DND-41 (cell line): ENCODE data around the gene LSM7.

ENCODE experiments used
- ATAC-seq: fragments of 200-7000 bp; cut with Tn5 transposase; 3 replicates; pipeline ENCODE4 v1.9.1; 2021; ENCODE audit warnings: low read depth; ENCODE audit not compliant: insufficient read depth
- DNase-seq: peaks from one replicate; pipeline ENCODE4 v3.0.0-alpha.2; 2020
- H2AFZ ChIP-seq: 2 replicates; pipeline ENCODE4 v1.6.0; 2012; ENCODE audit warnings: low read depth, low read length
- H3K27ac ChIP-seq: 2 replicates; pipeline ENCODE4 v1.5.1; 2012; ENCODE audit warnings: low read length, inconsistent platforms
- H3K27me3 ChIP-seq: fragments of 200-600 bp; sonication (generic); 2 replicates; pipeline ENCODE4 v1.6.0; 2012; ENCODE audit warnings: low read length, mild to moderate bottlenecking, inconsistent platforms; ENCODE audit not compliant: insufficient read depth, poor library complexity
- H3K36me3 ChIP-seq: 2 replicates; pipeline ENCODE4 v1.5.1; 2012; ENCODE audit warnings: low read length, inconsistent platforms; ENCODE audit not compliant: insufficient read depth
- H3K4me1 ChIP-seq: 2 replicates; pipeline ENCODE4 v1.5.1; 2012; ENCODE audit warnings: mild to moderate bottlenecking, low read length; ENCODE audit not compliant: insufficient read depth
- H3K4me2 ChIP-seq: 2 replicates; pipeline ENCODE4 v1.6.0; 2012; ENCODE audit warnings: mild to moderate bottlenecking, moderate library complexity, low read length, inconsistent platforms; ENCODE audit not compliant: insufficient read depth
- H3K4me3 ChIP-seq, 2 experiments: fragments of 200-600 bp in 1 of 2; shearing (Covaris generic) in 1 of 2; 2 replicates each; pipeline ENCODE4 v1.5.1; 2012 to 2016; ENCODE audit warnings: inconsistent platforms in 2 of 2, low read length in 2 of 2, mild to moderate bottlenecking in 2 of 2, low read depth in 1 of 2, moderate library complexity in 1 of 2
- H3K79me2 ChIP-seq: 2 replicates; pipeline ENCODE4 v1.6.0; 2012; ENCODE audit warnings: low read length, inconsistent platforms; ENCODE audit not compliant: insufficient read depth
- H3K9ac ChIP-seq: 2 replicates; pipeline ENCODE4 v1.6.0; 2012; ENCODE audit warnings: low read depth, mild to moderate bottlenecking, inconsistent platforms, low read length, moderate library complexity
- H3K9me3 ChIP-seq: 2 replicates; pipeline ENCODE4 v1.5.1; 2012; ENCODE audit warnings: low read length, moderate library complexity, mild to moderate bottlenecking, inconsistent platforms; ENCODE audit not compliant: insufficient read depth, severe bottlenecking
- H4K20me1 ChIP-seq: 2 replicates; pipeline ENCODE4 v1.6.0; 2012; ENCODE audit warnings: low read length; ENCODE audit not compliant: insufficient read depth
- EZH2 ChIP-seq: IDR thresholded peaks from 3 replicates; pipeline ENCODE4 v1.6.1; 2012; ENCODE audit warnings: borderline replicate concordance, low read depth, mild to moderate bottlenecking, moderate library complexity, low read length, inconsistent platforms; ENCODE audit not compliant: severe bottlenecking
- TF ChIP-seq, protein P1 (sequence below): IDR thresholded peaks from 2 replicates; pipeline ENCODE4 v1.5.1; 2012; ENCODE audit warnings: borderline replicate concordance, low read length, moderate library complexity, mild to moderate bottlenecking; ENCODE audit not compliant: poor library complexity, severe bottlenecking; ENCODE audit errors: extremely low read depth

Gene LSM7

DNA sequence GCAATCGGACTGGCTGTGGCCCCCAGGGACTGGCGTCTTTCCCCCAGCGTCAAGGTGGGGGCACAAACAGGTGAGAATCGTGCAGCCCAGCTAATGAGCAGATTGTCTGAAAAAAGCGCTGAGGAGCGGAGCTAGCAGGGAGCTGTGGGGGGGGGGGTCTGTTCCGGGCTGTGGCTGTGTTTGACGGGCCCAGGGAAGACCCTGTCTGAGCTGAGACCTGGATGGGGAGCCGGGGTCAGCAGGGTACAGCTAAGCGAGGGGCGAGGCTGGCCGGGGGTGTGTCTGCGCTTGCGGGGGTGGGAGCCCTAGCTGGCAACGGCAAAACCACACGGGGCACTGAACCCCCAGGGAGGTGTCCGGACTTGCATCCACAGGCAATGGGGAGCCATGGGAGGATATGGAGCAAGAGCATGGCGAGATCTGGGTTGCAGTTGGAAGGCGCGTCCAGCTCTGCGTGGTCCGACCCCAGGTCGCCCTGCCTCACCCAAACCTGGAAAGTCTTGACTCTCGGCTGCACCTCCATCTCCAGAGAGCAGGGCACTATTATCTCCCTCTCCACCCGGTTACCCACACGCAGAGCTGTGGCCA lies 25.1 kb downstream of the LSM7 start:
- H3K79me2 ChIP-seq, result no peaks in the 10 kb centered on the region
- TF ChIP-seq, protein P1, sequence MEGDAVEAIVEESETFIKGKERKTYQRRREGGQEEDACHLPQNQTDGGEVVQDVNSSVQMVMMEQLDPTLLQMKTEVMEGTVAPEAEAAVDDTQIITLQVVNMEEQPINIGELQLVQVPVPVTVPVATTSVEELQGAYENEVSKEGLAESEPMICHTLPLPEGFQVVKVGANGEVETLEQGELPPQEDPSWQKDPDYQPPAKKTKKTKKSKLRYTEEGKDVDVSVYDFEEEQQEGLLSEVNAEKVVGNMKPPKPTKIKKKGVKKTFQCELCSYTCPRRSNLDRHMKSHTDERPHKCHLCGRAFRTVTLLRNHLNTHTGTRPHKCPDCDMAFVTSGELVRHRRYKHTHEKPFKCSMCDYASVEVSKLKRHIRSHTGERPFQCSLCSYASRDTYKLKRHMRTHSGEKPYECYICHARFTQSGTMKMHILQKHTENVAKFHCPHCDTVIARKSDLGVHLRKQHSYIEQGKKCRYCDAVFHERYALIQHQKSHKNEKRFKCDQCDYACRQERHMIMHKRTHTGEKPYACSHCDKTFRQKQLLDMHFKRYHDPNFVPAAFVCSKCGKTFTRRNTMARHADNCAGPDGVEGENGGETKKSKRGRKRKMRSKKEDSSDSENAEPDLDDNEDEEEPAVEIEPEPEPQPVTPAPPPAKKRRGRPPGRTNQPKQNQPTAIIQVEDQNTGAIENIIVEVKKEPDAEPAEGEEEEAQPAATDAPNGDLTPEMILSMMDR, result no peak
- TF ChIP-seq EZH2, result no peak
- H3K9me3 ChIP-seq, result no peaks in the 10 kb centered on the region
- H3K4me2 ChIP-seq, result no peak overlapping the region
- H3K27ac ChIP-seq, result no peak overlapping the region
- no peak for ATAC-seq
- H3K9ac ChIP-seq, result no peak overlapping the region
- DNase-seq, result no peak
- H4K20me1 ChIP-seq, result no peaks in the 10 kb centered on the region
- H3K4me1 ChIP-seq, result no peaks in the 10 kb centered on the region
- H3K36me3 ChIP-seq, result no peaks in the 10 kb centered on the region
- H3K27me3 ChIP-seq, result no peaks in the 10 kb centered on the region
- no peak overlapping the region for H3K4me3 ChIP-seq
- H2AFZ ChIP-seq, result no peak overlapping the region

DNA sequence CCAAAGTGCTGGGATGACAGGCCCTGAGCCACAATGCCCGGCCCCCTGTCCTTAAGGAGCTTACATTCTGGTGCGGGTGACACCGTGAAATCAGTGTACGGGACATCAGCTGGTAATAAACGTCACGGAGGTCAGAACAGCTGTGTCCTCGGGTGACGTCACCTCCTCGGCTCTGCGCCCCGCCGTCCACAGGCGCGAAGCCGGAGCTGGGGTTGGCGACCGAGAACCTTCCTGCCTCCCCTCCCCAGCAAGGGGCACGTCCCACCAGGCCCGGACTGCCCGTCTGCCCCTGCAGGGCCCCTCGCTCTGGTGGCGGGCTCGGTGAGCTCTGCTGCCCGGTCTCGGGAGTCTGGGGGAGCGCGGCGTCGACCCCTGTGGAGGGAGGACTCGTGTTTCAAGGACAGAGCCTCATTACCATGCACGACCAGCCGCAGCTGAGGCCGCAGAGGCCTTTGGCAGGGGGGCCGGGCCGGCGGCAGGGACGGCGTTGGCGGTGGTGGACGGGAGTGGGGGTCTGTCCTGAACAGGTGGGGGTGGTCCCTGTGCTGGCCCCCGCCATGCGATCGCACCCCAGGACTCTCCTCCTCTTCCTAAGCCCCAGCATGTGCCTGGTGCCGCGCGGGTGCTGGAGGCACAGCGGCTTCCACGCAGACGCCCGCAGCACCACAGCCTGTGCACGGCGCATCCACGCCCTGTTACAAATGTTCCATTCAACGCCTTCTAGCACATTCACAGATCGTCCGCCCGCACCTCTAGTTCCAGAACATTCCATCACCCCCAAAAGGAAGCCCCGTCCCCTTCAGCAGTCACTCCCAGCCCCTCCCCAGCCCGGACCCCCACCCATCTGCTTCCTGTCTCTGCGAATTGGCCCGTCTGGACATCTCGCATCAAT lies 25.8 kb downstream of the LSM7 start:
- DNase-seq (no peak), ATAC-seq (no peak)
- no peaks in the 10 kb centered on the region for H3K9me3 ChIP-seq
- H3K36me3 ChIP-seq, result no peaks in the 10 kb centered on the region
- no peaks in the 10 kb centered on the region for H4K20me1 ChIP-seq
- H3K27me3 ChIP-seq, result no peaks in the 10 kb centered on the region
- no peak overlapping the region for H3K9ac ChIP-seq
- no peaks in the 10 kb centered on the region for H3K79me2 ChIP-seq
- H3K4me1 ChIP-seq, result no peaks in the 10 kb centered on the region
- no peak overlapping the region for H3K4me2 ChIP-seq
- no peak overlapping the region for H3K4me3 ChIP-seq
- TF ChIP-seq, protein P1, result no peak
- no peak for TF ChIP-seq EZH2
- H2AFZ ChIP-seq, result no peak overlapping the region
- H3K27ac ChIP-seq, result no peak overlapping the region

DNA sequence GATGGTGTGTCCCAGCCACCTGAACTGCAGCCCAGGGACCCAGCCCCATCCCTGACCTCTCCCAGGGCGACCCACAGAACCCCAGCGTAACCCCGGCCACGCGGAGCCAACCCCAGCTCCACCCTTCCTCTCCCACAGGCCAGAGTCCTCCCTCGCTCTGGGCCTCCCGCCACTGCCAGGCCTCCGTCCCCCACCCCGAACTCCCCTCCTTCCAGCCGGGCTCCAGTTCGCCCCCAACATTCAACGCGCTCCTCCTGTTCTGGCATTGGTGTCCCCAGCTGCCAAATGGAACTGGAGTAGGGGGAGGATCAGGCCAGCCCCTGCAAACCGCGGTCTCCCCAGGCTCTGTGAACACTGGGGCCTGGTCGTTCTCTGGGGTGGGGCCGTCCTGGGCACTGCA lies 27.9 kb downstream of the LSM7 start:
- DNase-seq (no peak), ATAC-seq (no peak)
- no peak overlapping the region for H3K4me2 ChIP-seq
- H3K27me3 ChIP-seq, result no peaks in the 10 kb centered on the region
- no peak for TF ChIP-seq EZH2
- TF ChIP-seq, protein P1, result no peak
- no peaks in the 10 kb centered on the region for H3K4me1 ChIP-seq
- no peak overlapping the region for H3K9ac ChIP-seq
- H3K27ac ChIP-seq, result no peak overlapping the region
- H2AFZ ChIP-seq, result no peak overlapping the region
- H3K79me2 ChIP-seq, result no peaks in the 10 kb centered on the region
- no peaks in the 10 kb centered on the region for H4K20me1 ChIP-seq
- H3K9me3 ChIP-seq, result no peaks in the 10 kb centered on the region
- H3K4me3 ChIP-seq, result no peak overlapping the region
- H3K36me3 ChIP-seq, result no peaks in the 10 kb centered on the region
